Neural cell (in vitro differentiated cells): ENCODE results near the gene ZNF519. TPM values are rescaled to one million over a fixed set of nuclear protein-coding genes. Genes with fewer than 3 reads are reported as not detected.

Experiments used
- H2AFZ ChIP-seq: fragments of 200-600, 300-800 bp; sonication (generic), shearing (Covaris generic); 2 replicates; pipeline ENCODE4 v1.6.0; 2014; ENCODE audit warnings: low read depth, mild to moderate bottlenecking, antibody characterized with exemption, low read length, moderate library complexity
- H3F3A ChIP-seq: fragments of 200-600 bp; shearing (Covaris generic); 2 replicates; pipeline ENCODE4 v1.6.1; 2016; ENCODE audit warnings: mild to moderate bottlenecking, moderate library complexity, mixed read lengths, antibody characterized with exemption, low read length; ENCODE audit not compliant: insufficient read depth, poor library complexity, severe bottlenecking
- H3K27ac ChIP-seq: fragments of 200-600, 300-800 bp; sonication (generic), shearing (Covaris generic); 2 replicates; pipeline ENCODE4 v1.5.1; 2014; ENCODE audit warnings: mild to moderate bottlenecking, low read length, moderate library complexity
- H3K27me3 ChIP-seq: fragments of 300-800, 200-600 bp; sonication (generic), shearing (Covaris generic); 2 replicates; pipeline ENCODE4 v1.6.0; 2014; ENCODE audit warnings: mild to moderate bottlenecking, low read depth, low read length, moderate library complexity; ENCODE audit not compliant: insufficient read depth
- H3K36me3 ChIP-seq: fragments of 300-800, 200-600 bp; sonication (generic), shearing (Covaris generic); 2 replicates; pipeline ENCODE4 v1.5.1; 2014; ENCODE audit warnings: mild to moderate bottlenecking, antibody characterized with exemption, low read length, moderate library complexity; ENCODE audit not compliant: insufficient read depth
- H3K4me2 ChIP-seq: fragments of 300-800, 200-600 bp; sonication (generic), shearing (Covaris generic); 2 replicates; pipeline ENCODE4 v1.6.0; 2014; ENCODE audit warnings: mild to moderate bottlenecking, low read length
- H3K4me3 ChIP-seq: fragments of 300-800, 200-600 bp; sonication (generic), shearing (Covaris generic); 2 replicates; pipeline ENCODE4 v1.5.1; 2014; ENCODE audit warnings: mild to moderate bottlenecking, low read length, moderate library complexity
- H3K79me2 ChIP-seq: fragments of 200-600 bp; shearing (Covaris generic); replicated peaks from 2 replicates; pipeline ENCODE4 v1.6.0; 2014; ENCODE audit warnings: mild to moderate bottlenecking, low read length, moderate library complexity; ENCODE audit not compliant: insufficient read depth
- H3K9ac ChIP-seq: fragments of 300-800, 200-600 bp; sonication (generic), shearing (Covaris generic); 2 replicates; pipeline ENCODE4 v1.6.1; 2016; ENCODE audit warnings: mild to moderate bottlenecking, low read length, mixed read lengths
- H3K9me2 ChIP-seq: fragments of 200-600 bp; shearing (Covaris generic); 2 replicates; pipeline ENCODE4 v1.6.1; 2016; ENCODE audit warnings: mild to moderate bottlenecking, low read length, mixed read lengths; ENCODE audit not compliant: insufficient read depth
- H3K9me3 ChIP-seq: fragments of 200-600, 300-800 bp; sonication (generic), shearing (Covaris generic); 2 replicates; pipeline ENCODE4 v1.6.1; 2016; ENCODE audit warnings: mild to moderate bottlenecking, mixed run types, low read length, moderate library complexity, mixed read lengths
- H4K20me1 ChIP-seq: fragments of 200-600 bp; shearing (Covaris generic); 2 replicates; pipeline ENCODE4 v1.6.1; 2016; ENCODE audit warnings: mild to moderate bottlenecking, mixed run types; ENCODE audit not compliant: insufficient read depth
- CTCF ChIP-seq: fragments of 450-650 bp; IDR thresholded peaks from 2 replicates; pipeline ENCODE4 v1.5.1; 2014; ENCODE audit warnings: antibody characterized with exemption, mild to moderate bottlenecking, moderate library complexity; ENCODE audit not compliant: poor library complexity, severe bottlenecking
- EP300 ChIP-seq: fragments of 450-650 bp; conservative IDR thresholded peaks from 2 replicates; pipeline ENCODE4 v1.6.1; 2014; ENCODE audit warnings: antibody characterized with exemption, mild to moderate bottlenecking, moderate library complexity; ENCODE audit not compliant: poor library complexity, severe bottlenecking
- EZH2 ChIP-seq: fragments of 200-600, 300-800 bp; shearing (Covaris generic), sonication (generic); IDR thresholded peaks from 2 replicates; pipeline ENCODE4 v1.6.1; 2014; ENCODE audit warnings: antibody characterized with exemption, low read length, borderline replicate concordance, mild to moderate bottlenecking; ENCODE audit not compliant: insufficient read depth, poor library complexity, severe bottlenecking
- MXI1 ChIP-seq: fragments of 450-650 bp; conservative IDR thresholded peaks from 2 replicates; pipeline ENCODE4 v1.6.1; 2014; ENCODE audit warnings: antibody characterized with exemption, mild to moderate bottlenecking; ENCODE audit not compliant: poor library complexity, severe bottlenecking
- POLR2AphosphoS5 ChIP-seq: IDR thresholded peaks from 2 replicates; pipeline ENCODE4 v1.6.1; 2012
- RAD21 ChIP-seq: fragments of 450-650 bp; conservative IDR thresholded peaks from 2 replicates; pipeline ENCODE4 v1.6.1; 2014; ENCODE audit warnings: antibody characterized with exemption, mild to moderate bottlenecking, moderate library complexity
- REST ChIP-seq: IDR thresholded peaks from 2 replicates; pipeline ENCODE4 v1.6.1; 2012; ENCODE audit warnings: borderline replicate concordance
- SMC3 ChIP-seq: fragments of 450-650 bp; conservative IDR thresholded peaks from 2 replicates; pipeline ENCODE4 v1.6.1; 2014; ENCODE audit warnings: antibody characterized with exemption, mild to moderate bottlenecking, moderate library complexity; ENCODE audit not compliant: poor library complexity
- TAF1 ChIP-seq: IDR thresholded peaks from 2 replicates; pipeline ENCODE4 v1.6.1; 2012; ENCODE audit warnings: low read depth
- polyA plus RNA-seq: library from polyadenylated mRNA; depleted of rRNA; stranded (reverse); fragments of >200 nt; gene quantifications from 2 replicates; pipeline ENCODE4 v1.2.3, GENCODE V29; 2014

ZNF519 gene
- polyA plus RNA-seq, 1 donor from 2014 or later: 25.0 TPM

GRCh38 chr18:14120926-14121325 lies 11.3 kb downstream of the ZNF519 start:
- no peak overlapping the region for H3K27ac ChIP-seq
- H3K79me2 ChIP-seq: peaks cover 24% of the 10 kb centered on the region
- H3K9ac ChIP-seq: no peak overlapping the region
- no peaks in the 10 kb centered on the region for H3K9me2 ChIP-seq
- no peaks in the 10 kb centered on the region for H3K9me3 ChIP-seq
- no peak overlapping the region for H2AFZ ChIP-seq
- no peak overlapping the region for H3K4me2 ChIP-seq
- no peak for TF ChIP-seq SMC3
- TF ChIP-seq EZH2: no peak
- no peak for TF ChIP-seq POLR2AphosphoS5
- TF ChIP-seq MXI1: no peak
- TF ChIP-seq TAF1: no peak
- no peak for TF ChIP-seq RAD21
- no peak for TF ChIP-seq EP300
- no peaks in the 10 kb centered on the region for H3F3A ChIP-seq
- H4K20me1 ChIP-seq: no peaks in the 10 kb centered on the region
- no peak overlapping the region for H3K4me3 ChIP-seq
- no peaks in the 10 kb centered on the region for H3K27me3 ChIP-seq
- H3K36me3 ChIP-seq: peaks cover 5% of the 10 kb centered on the region

- Histone ChIP-seq H3K27ac (no peak overlapping the region), H3K27me3 (no peaks in the 10 kb centered on the region), H3K9me2 (no peaks in the 10 kb centered on the region), H2AFZ (no peak overlapping the region), H3K4me3 (no peak overlapping the region), H3K36me3 (peaks cover 5% of the 10 kb centered on the region), H3K79me2 (peaks cover 15% of the 10 kb centered on the region), H3K9ac (no peak overlapping the region), H4K20me1 (no peaks in the 10 kb centered on the region), H3F3A (no peaks in the 10 kb centered on the region), H3K9me3 (no peaks in the 10 kb centered on the region), H3K4me2 (no peak overlapping the region)
- TF ChIP-seq EZH2: no peak
- no peak for TF ChIP-seq EP300
- no peak for TF ChIP-seq REST
- TF ChIP-seq RAD21: no peak
- TF ChIP-seq POLR2AphosphoS5: no peak
- no peak for TF ChIP-seq MXI1
- no peak for TF ChIP-seq CTCF
- TF ChIP-seq TAF1: no peak
Measured at GRCh38 chr18:14117606-14118005, 14.6 kb downstream of the ZNF519 start.
